Adrenal gland (tissue), 19 donors: ENCODE data around the gene ASB1. TPM values are rescaled to one million over a fixed set of nuclear protein-coding genes. Genes with fewer than 3 reads are reported as not detected.

Experiments
- DNase-seq, 7 donors: peaks; one replicate each; pipeline ENCODE4 v3.0.0-alpha.2; 2019 to 2020
- H3K27ac ChIP-seq, 5 donors: fragments of 200-600 bp; sonication (generic) in 4 of 5; 1 replicate in 3 of 5; 2 replicates in 2 of 5; pipeline versions ENCODE4 v1.5.1 to v1.8.0; 2016 to 2020; ENCODE audit warnings: mild to moderate bottlenecking in 1 of 5
- H3K27me3 ChIP-seq: fragments of 200-600 bp; 2 replicates; pipeline ENCODE4 v1.8.0; 2021
- H3K36me3 ChIP-seq, 2 donors: fragments of 200-600 bp; replicated peaks in 1 of 2; 1 replicate in 1 of 2; 2 replicates in 1 of 2; pipeline versions ENCODE4 v1.5.1 to v1.8.0; 2018 to 2022
- H3K4me1 ChIP-seq, 2 donors: fragments of 200-600 bp; replicated peaks in 1 of 2; 1 replicate in 1 of 2; 2 replicates in 1 of 2; pipeline versions ENCODE4 v1.5.1 to v1.8.0; 2018 to 2021
- H3K4me3 ChIP-seq, 4 donors: fragments of 200-600 bp; sonication (generic) in 3 of 4; one replicate each; pipeline ENCODE4 v1.5.1; 2016 to 2018
- H3K9me3 ChIP-seq, 3 donors: fragments of 200-600 bp; sonication (generic) in 1 of 3; replicated peaks in 1 of 3; 1 replicate in 2 of 3; 2 replicates in 1 of 3; pipeline versions ENCODE4 v1.5.1 to v1.8.0; 2016 to 2021
- CTCF ChIP-seq, 6 experiments: fragments of 450-650 bp in 4 of 6; fragments of 200-600 bp in 2 of 6; sonication (generic) in 1 of 6; IDR thresholded peaks; 1 replicate in 5 of 6; 2 replicates in 1 of 6; pipeline versions ENCODE4 v1.5.1 to v1.8.0; 2016 to 2021; ENCODE audit warnings: antibody characterized with exemption in 6 of 6, mild to moderate bottlenecking in 2 of 6, moderate library complexity in 1 of 6
- POLR2A ChIP-seq, 2 donors: fragments of 450-650 bp; IDR thresholded peaks; one replicate each; pipeline ENCODE4 v1.6.1; 2017; ENCODE audit warnings: antibody characterized with exemption in 2 of 2, mild to moderate bottlenecking in 2 of 2, moderate library complexity in 1 of 2
- WGBS, 4 donors: extraction: QIAGEN DNeasy Blood & Tissue Kit in 2 of 4; methylation state at CpG; one replicate each; pipeline versions ENCODE4 v1.1.5 to v1.1.7; 2013 to 2017; 5-methylcytosine and 5-hydroxymethylcytosine counted together
- intact Hi-C, 2 donors: fragments of 100-400 bp; cut with DNase I; formaldehyde crosslinking; loops; one replicate each; pipeline versions ENCODE4 v1.14.1 to v1.15.0; 2022 to 2023
- long read RNA-seq, 10 donors: library from polyadenylated mRNA in 3 of 10; unstranded in 2 of 10; stranded (forward) in 1 of 10; transcript quantifications; one replicate each; pipeline ENCODE4 v2.0.0 and lab custom pipeline, GENCODE V29; 2021 to 2026
- polyA plus RNA-seq, 3 donors: library from polyadenylated mRNA; stranded (reverse); fragments of 200-250 nt in 2 of 3; fragments of 350-450 nt in 1 of 3; fragmentation: Illumina TruSeq in 1 of 3; extraction: RNeasy Lipid Tissue Mini Kit (QIAGEN cat#74804) in 1 of 3; gene quantifications; one replicate each; pipeline ENCODE4 v1.2.3, GENCODE V29; 2013 to 2014
- total RNA-seq, 9 donors: library from RNA; depleted of rRNA in 4 of 9; stranded (reverse); fragments of >200 nt in 4 of 9; fragments of 120-200 nt in 1 of 9; fragmentation: NEBNext Ultra II Directional in 1 of 9; extraction: Animal tissue kit (Norgen Biotek cat#: 25700) in 1 of 9; gene quantifications; one replicate each; pipeline versions ENCODE4 v1.1.0 to v1.2.4, GENCODE V29; 2013 to 2023
- donor health status: healthy with polysubstance abuse.
- donor health status: Bipolar disorder and iron deficiency.
- donor health status: DM: yes; HTN: yes; CAD: no.
- donor health status: DM: no; HTN: no; CAD: no.
- donor health status: DM: no; HTN: no; CAD: no.
- donor health status: DM: yes; HTN: yes; CAD: no.

Gene ASB1
- total RNA-seq (10 to 100 TPM; 12.2 to 25.1 (median 19.1) TPM), polyA plus RNA-seq (10 to 100 TPM; 12.3 to 28.8 (median 24.8) TPM)
- long read RNA-seq, donor 1, full-length matches to known transcripts: 7 of 12 reads
- long read RNA-seq, donor 1, partial matches to known transcripts: 5 of 12 reads
- long read RNA-seq, donor 1, other reads (novel, unspliced or antisense): 0 of 12 reads
- long read RNA-seq, donor 2, full-length matches to known transcripts: 1 of 1 reads
- long read RNA-seq, donor 2, partial matches to known transcripts: 0 of 1 reads
- long read RNA-seq, donor 2, other reads (novel, unspliced or antisense): 0 of 1 reads
- long read RNA-seq, donor 3, full-length matches to known transcripts: 3 of 8 reads
- long read RNA-seq, donor 3, partial matches to known transcripts: 5 of 8 reads
- long read RNA-seq, donor 3, other reads (novel, unspliced or antisense): 0 of 8 reads
- long read RNA-seq, donor 4, partial matches to known transcripts: 1 of 1 reads
- long read RNA-seq, donor 4, other reads (novel, unspliced or antisense): 0 of 1 reads
- long read RNA-seq, donor 5, full-length matches to known transcripts: 7 of 11 reads
- long read RNA-seq, donor 5, partial matches to known transcripts: 0 of 11 reads
- long read RNA-seq, donor 5, other reads (novel, unspliced or antisense): 4 of 11 reads
- long read RNA-seq, donor 6: 0 reads
- long read RNA-seq, donor 7: 0 reads
- long read RNA-seq, donor 8, full-length matches to known transcripts: 5 of 5 reads
- long read RNA-seq, donor 8, partial matches to known transcripts: 0 of 5 reads
- long read RNA-seq, donor 8, other reads (novel, unspliced or antisense): 0 of 5 reads
- long read RNA-seq, donor 9, full-length matches to known transcripts: 7 of 7 reads
- long read RNA-seq, donor 9, partial matches to known transcripts: 0 of 7 reads
- long read RNA-seq, donor 9, other reads (novel, unspliced or antisense): 0 of 7 reads
- long read RNA-seq, donor 10, full-length matches to known transcripts: 4 of 4 reads
- long read RNA-seq, donor 10, partial matches to known transcripts: 0 of 4 reads
- long read RNA-seq, donor 10, other reads (novel, unspliced or antisense): 0 of 4 reads

- peak within 1 kb of the TSS; percentile 65 to 93 (median 78) for H3K27ac ChIP-seq
- no peaks in the 10 kb centered on the region for H3K27me3 ChIP-seq
- peak; percentile 56 to 83 (median 69) for DNase-seq
- no peaks in the 10 kb centered on the region for H3K36me3 ChIP-seq
- TF ChIP-seq POLR2A (IDR thresholded peaks at IDR 0.05) (peak in 1 of 2 donors; percentile 18), CTCF (IDR thresholded peaks at IDR 0.05) (no peak)
- 0 to 1% (median 1%) methylated on average over 24 to 104 of the region's 104 CpGs; no CpG with 5 or more reads in 1 of the 4 donors for WGBS, 4 donors
- H3K9me3 ChIP-seq: no peaks in the 10 kb centered on the region
- H3K4me1 ChIP-seq: peaks cover 13 to 28% of the 10 kb centered on the region in 2 donors
- peak within 1 kb of the TSS; percentile 50 to 82 (median 62) for H3K4me3 ChIP-seq
- intact Hi-C loops: no loop called here
Observed at GRCh38 chr2:238426568-238427434, at the start of gene ASB1. Gene ASB1, plus strand, starts transcription at chr2:238426927. Its CDS starts 144 bp downstream, at chr2:238427071.

- Histone ChIP-seq H3K27ac (no peak overlapping the region), H3K4me1 (peaks cover 0 to 5% of the 10 kb centered on the region in 2 donors), H3K9me3 (no peaks in the 10 kb centered on the region), H3K4me3 (no peak overlapping the region), H3K27me3 (no peaks in the 10 kb centered on the region), H3K36me3 (no peaks in the 10 kb centered on the region)
- DNase-seq: no peak
- WGBS, 4 donors: 85 to 89% (median 88%) methylated on average over 10 to 11 of the region's 11 CpGs
- intact Hi-C loops: no loop called here
- no peak for TF ChIP-seq CTCF (IDR thresholded peaks at IDR 0.05)
- no peak for TF ChIP-seq POLR2A (IDR thresholded peaks at IDR 0.05)
Observed at GRCh38 chr2:238378230-238379095, 48.3 kb upstream of the ASB1 start.

GRCh38 chr2:238379096-238379810 is 47.5 kb upstream of the ASB1 start:
- 83 to 85% (median 85%) methylated on average over 12 to 15 of the region's 15 CpGs for WGBS, 4 donors
- Histone ChIP-seq H3K27me3 (no peaks in the 10 kb centered on the region), H3K27ac (no peak overlapping the region), H3K9me3 (no peaks in the 10 kb centered on the region), H3K36me3 (no peaks in the 10 kb centered on the region), H3K4me1 (peaks cover 0 to 5% of the 10 kb centered on the region in 2 donors), H3K4me3 (no peak overlapping the region)
- DNase-seq: no peak
- TF ChIP-seq POLR2A (IDR thresholded peaks at IDR 0.05): no peak
- intact Hi-C loops: no loop called here
